Neural cell (in vitro differentiated cells): Measurements from ENCODE around the gene RBM5. TPM values are rescaled to one million over a fixed set of nuclear protein-coding genes. Genes with fewer than 3 reads are reported as not detected.

Experiments used
- H2AFZ ChIP-seq: fragments of 200-600, 300-800 bp; sonication (generic), shearing (Covaris generic); 2 replicates; pipeline ENCODE4 v1.6.0; 2014; ENCODE audit warnings: low read depth, mild to moderate bottlenecking, antibody characterized with exemption, low read length, moderate library complexity
- H3F3A ChIP-seq: fragments of 200-600 bp; shearing (Covaris generic); 2 replicates; pipeline ENCODE4 v1.6.1; 2016; ENCODE audit warnings: mild to moderate bottlenecking, moderate library complexity, mixed read lengths, antibody characterized with exemption, low read length; ENCODE audit not compliant: insufficient read depth, poor library complexity, severe bottlenecking
- H3K27ac ChIP-seq: fragments of 200-600, 300-800 bp; sonication (generic), shearing (Covaris generic); 2 replicates; pipeline ENCODE4 v1.5.1; 2014; ENCODE audit warnings: mild to moderate bottlenecking, low read length, moderate library complexity
- H3K27me3 ChIP-seq: fragments of 300-800, 200-600 bp; sonication (generic), shearing (Covaris generic); 2 replicates; pipeline ENCODE4 v1.6.0; 2014; ENCODE audit warnings: mild to moderate bottlenecking, low read depth, low read length, moderate library complexity; ENCODE audit not compliant: insufficient read depth
- H3K36me3 ChIP-seq: fragments of 300-800, 200-600 bp; sonication (generic), shearing (Covaris generic); 2 replicates; pipeline ENCODE4 v1.5.1; 2014; ENCODE audit warnings: mild to moderate bottlenecking, antibody characterized with exemption, low read length, moderate library complexity; ENCODE audit not compliant: insufficient read depth
- H3K4me2 ChIP-seq: fragments of 300-800, 200-600 bp; sonication (generic), shearing (Covaris generic); 2 replicates; pipeline ENCODE4 v1.6.0; 2014; ENCODE audit warnings: mild to moderate bottlenecking, low read length
- H3K4me3 ChIP-seq: fragments of 300-800, 200-600 bp; sonication (generic), shearing (Covaris generic); 2 replicates; pipeline ENCODE4 v1.5.1; 2014; ENCODE audit warnings: mild to moderate bottlenecking, low read length, moderate library complexity
- H3K79me2 ChIP-seq: fragments of 200-600 bp; shearing (Covaris generic); replicated peaks from 2 replicates; pipeline ENCODE4 v1.6.0; 2014; ENCODE audit warnings: mild to moderate bottlenecking, low read length, moderate library complexity; ENCODE audit not compliant: insufficient read depth
- H3K9ac ChIP-seq: fragments of 300-800, 200-600 bp; sonication (generic), shearing (Covaris generic); 2 replicates; pipeline ENCODE4 v1.6.1; 2016; ENCODE audit warnings: mild to moderate bottlenecking, low read length, mixed read lengths
- H3K9me2 ChIP-seq: fragments of 200-600 bp; shearing (Covaris generic); 2 replicates; pipeline ENCODE4 v1.6.1; 2016; ENCODE audit warnings: mild to moderate bottlenecking, low read length, mixed read lengths; ENCODE audit not compliant: insufficient read depth
- H3K9me3 ChIP-seq: fragments of 200-600, 300-800 bp; sonication (generic), shearing (Covaris generic); 2 replicates; pipeline ENCODE4 v1.6.1; 2016; ENCODE audit warnings: mild to moderate bottlenecking, mixed run types, low read length, moderate library complexity, mixed read lengths
- H4K20me1 ChIP-seq: fragments of 200-600 bp; shearing (Covaris generic); 2 replicates; pipeline ENCODE4 v1.6.1; 2016; ENCODE audit warnings: mild to moderate bottlenecking, mixed run types; ENCODE audit not compliant: insufficient read depth
- EP300 ChIP-seq: fragments of 450-650 bp; conservative IDR thresholded peaks from 2 replicates; pipeline ENCODE4 v1.6.1; 2014; ENCODE audit warnings: antibody characterized with exemption, mild to moderate bottlenecking, moderate library complexity; ENCODE audit not compliant: poor library complexity, severe bottlenecking
- EZH2 ChIP-seq: fragments of 200-600, 300-800 bp; shearing (Covaris generic), sonication (generic); IDR thresholded peaks from 2 replicates; pipeline ENCODE4 v1.6.1; 2014; ENCODE audit warnings: antibody characterized with exemption, low read length, borderline replicate concordance, mild to moderate bottlenecking; ENCODE audit not compliant: insufficient read depth, poor library complexity, severe bottlenecking
- MXI1 ChIP-seq: fragments of 450-650 bp; conservative IDR thresholded peaks from 2 replicates; pipeline ENCODE4 v1.6.1; 2014; ENCODE audit warnings: antibody characterized with exemption, mild to moderate bottlenecking; ENCODE audit not compliant: poor library complexity, severe bottlenecking
- POLR2AphosphoS5 ChIP-seq: IDR thresholded peaks from 2 replicates; pipeline ENCODE4 v1.6.1; 2012
- RAD21 ChIP-seq: fragments of 450-650 bp; conservative IDR thresholded peaks from 2 replicates; pipeline ENCODE4 v1.6.1; 2014; ENCODE audit warnings: antibody characterized with exemption, mild to moderate bottlenecking, moderate library complexity
- SMC3 ChIP-seq: fragments of 450-650 bp; conservative IDR thresholded peaks from 2 replicates; pipeline ENCODE4 v1.6.1; 2014; ENCODE audit warnings: antibody characterized with exemption, mild to moderate bottlenecking, moderate library complexity; ENCODE audit not compliant: poor library complexity
- TAF1 ChIP-seq: IDR thresholded peaks from 2 replicates; pipeline ENCODE4 v1.6.1; 2012; ENCODE audit warnings: low read depth
- polyA plus RNA-seq: library from polyadenylated mRNA; depleted of rRNA; stranded (reverse); fragments of >200 nt; gene quantifications from 2 replicates; pipeline ENCODE4 v1.2.3, GENCODE V29; 2014
- TF ChIP-seq, protein P1 (sequence below): fragments of 450-650 bp; IDR thresholded peaks from 2 replicates; pipeline ENCODE4 v1.5.1; 2014; ENCODE audit warnings: antibody characterized with exemption, mild to moderate bottlenecking, moderate library complexity; ENCODE audit not compliant: poor library complexity, severe bottlenecking
- TF ChIP-seq, protein P2 (sequence below): IDR thresholded peaks from 2 replicates; pipeline ENCODE4 v1.6.1; 2012; ENCODE audit warnings: borderline replicate concordance

The RBM5 gene
- polyA plus RNA-seq, 1 donor from 2014 or later: 632 TPM

DNA sequence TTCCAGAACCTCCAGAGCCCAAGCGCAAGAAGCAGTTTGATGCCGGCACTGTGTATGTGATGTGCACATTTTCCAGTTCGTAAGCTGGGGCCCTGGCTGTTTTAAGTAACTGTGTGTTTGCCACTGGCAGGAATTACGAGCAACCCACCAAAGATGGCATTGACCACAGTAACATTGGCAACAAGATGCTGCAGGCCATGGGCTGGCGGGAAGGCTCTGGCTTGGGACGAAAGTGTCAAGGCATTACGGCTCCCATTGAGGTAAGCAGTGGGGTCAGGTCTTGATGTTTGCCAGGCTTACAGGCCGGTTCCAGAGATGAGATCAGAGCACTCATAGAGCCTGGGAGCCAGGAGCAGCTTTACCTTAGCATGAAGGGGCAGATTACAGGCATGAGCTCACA lies 28.4 kb downstream of the RBM5 start:
- H3K36me3 ChIP-seq: peaks cover 17% of the 10 kb centered on the region

DNA sequence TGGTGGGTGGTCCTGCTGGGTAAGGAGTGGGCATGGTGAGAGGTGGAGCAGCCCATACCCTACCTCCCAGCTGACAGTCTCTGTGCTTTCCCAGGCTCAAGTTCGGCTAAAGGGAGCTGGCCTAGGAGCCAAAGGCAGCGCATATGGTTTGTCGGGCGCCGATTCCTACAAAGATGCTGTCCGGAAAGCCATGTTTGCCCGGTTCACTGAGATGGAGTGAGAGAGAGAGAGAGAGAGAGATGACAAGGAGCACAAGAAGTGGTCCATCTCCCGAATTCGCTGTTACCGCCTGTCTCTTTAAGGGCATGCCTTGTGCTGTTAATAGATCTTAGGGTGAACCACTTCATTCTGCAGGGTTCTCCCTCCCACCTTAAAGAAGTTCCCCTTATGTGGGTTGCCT lies 29.5 kb downstream of the RBM5 start:
- H4K20me1 ChIP-seq: no peaks in the 10 kb centered on the region
- TF ChIP-seq EZH2 (no peak), TAF1 (no peak), RAD21 (no peak), MXI1 (no peak), SMC3 (no peak), EP300 (no peak), POLR2AphosphoS5 (no peak)
- TF ChIP-seq, protein P1, sequence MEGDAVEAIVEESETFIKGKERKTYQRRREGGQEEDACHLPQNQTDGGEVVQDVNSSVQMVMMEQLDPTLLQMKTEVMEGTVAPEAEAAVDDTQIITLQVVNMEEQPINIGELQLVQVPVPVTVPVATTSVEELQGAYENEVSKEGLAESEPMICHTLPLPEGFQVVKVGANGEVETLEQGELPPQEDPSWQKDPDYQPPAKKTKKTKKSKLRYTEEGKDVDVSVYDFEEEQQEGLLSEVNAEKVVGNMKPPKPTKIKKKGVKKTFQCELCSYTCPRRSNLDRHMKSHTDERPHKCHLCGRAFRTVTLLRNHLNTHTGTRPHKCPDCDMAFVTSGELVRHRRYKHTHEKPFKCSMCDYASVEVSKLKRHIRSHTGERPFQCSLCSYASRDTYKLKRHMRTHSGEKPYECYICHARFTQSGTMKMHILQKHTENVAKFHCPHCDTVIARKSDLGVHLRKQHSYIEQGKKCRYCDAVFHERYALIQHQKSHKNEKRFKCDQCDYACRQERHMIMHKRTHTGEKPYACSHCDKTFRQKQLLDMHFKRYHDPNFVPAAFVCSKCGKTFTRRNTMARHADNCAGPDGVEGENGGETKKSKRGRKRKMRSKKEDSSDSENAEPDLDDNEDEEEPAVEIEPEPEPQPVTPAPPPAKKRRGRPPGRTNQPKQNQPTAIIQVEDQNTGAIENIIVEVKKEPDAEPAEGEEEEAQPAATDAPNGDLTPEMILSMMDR: no peak
- TF ChIP-seq, protein P2, sequence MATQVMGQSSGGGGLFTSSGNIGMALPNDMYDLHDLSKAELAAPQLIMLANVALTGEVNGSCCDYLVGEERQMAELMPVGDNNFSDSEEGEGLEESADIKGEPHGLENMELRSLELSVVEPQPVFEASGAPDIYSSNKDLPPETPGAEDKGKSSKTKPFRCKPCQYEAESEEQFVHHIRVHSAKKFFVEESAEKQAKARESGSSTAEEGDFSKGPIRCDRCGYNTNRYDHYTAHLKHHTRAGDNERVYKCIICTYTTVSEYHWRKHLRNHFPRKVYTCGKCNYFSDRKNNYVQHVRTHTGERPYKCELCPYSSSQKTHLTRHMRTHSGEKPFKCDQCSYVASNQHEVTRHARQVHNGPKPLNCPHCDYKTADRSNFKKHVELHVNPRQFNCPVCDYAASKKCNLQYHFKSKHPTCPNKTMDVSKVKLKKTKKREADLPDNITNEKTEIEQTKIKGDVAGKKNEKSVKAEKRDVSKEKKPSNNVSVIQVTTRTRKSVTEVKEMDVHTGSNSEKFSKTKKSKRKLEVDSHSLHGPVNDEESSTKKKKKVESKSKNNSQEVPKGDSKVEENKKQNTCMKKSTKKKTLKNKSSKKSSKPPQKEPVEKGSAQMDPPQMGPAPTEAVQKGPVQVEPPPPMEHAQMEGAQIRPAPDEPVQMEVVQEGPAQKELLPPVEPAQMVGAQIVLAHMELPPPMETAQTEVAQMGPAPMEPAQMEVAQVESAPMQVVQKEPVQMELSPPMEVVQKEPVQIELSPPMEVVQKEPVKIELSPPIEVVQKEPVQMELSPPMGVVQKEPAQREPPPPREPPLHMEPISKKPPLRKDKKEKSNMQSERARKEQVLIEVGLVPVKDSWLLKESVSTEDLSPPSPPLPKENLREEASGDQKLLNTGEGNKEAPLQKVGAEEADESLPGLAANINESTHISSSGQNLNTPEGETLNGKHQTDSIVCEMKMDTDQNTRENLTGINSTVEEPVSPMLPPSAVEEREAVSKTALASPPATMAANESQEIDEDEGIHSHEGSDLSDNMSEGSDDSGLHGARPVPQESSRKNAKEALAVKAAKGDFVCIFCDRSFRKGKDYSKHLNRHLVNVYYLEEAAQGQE: no peak
- no peak overlapping the region for H3K4me2 ChIP-seq

More for the DNA sequence above, 28.4 kb downstream of the RBM5 start:
- Histone ChIP-seq H3K9me3 (no peaks in the 10 kb centered on the region), H3K27me3 (no peaks in the 10 kb centered on the region), H3K9ac (no peak overlapping the region), H4K20me1 (no peaks in the 10 kb centered on the region), H3K4me3 (no peak overlapping the region), H3K79me2 (no peaks in the 10 kb centered on the region), H3K4me2 (no peak overlapping the region), H3K9me2 (no peaks in the 10 kb centered on the region), H3F3A (no peaks in the 10 kb centered on the region), H2AFZ (no peak overlapping the region), H3K27ac (no peak overlapping the region)
- no peak for TF ChIP-seq SMC3
- no peak for TF ChIP-seq RAD21
- TF ChIP-seq, protein P2: no peak
- no peak for TF ChIP-seq EP300
- no peak for TF ChIP-seq TAF1
- TF ChIP-seq MXI1: no peak
- no peak for TF ChIP-seq POLR2AphosphoS5
- TF ChIP-seq, protein P1: no peak
- TF ChIP-seq EZH2: no peak

More for the DNA sequence above, 29.5 kb downstream of the RBM5 start:
- peaks cover 17% of the 10 kb centered on the region for H3K36me3 ChIP-seq
- H3K4me3 ChIP-seq: no peak overlapping the region
- no peaks in the 10 kb centered on the region for H3K79me2 ChIP-seq
- no peak overlapping the region for H3K27ac ChIP-seq
- H2AFZ ChIP-seq: no peak overlapping the region
- H3F3A ChIP-seq: no peaks in the 10 kb centered on the region
- no peak overlapping the region for H3K9ac ChIP-seq
- H3K9me3 ChIP-seq: no peaks in the 10 kb centered on the region
- H3K27me3 ChIP-seq: no peaks in the 10 kb centered on the region
- no peaks in the 10 kb centered on the region for H3K9me2 ChIP-seq
